ENCODE data around the gene PDE2A. TPM values are rescaled to one million over a fixed set of nuclear protein-coding genes. Genes with fewer than 3 reads are reported as not detected.

Gene PDE2A
- total RNA-seq, 1 donor from 2014 or later: 0.11 TPM

DNA sequence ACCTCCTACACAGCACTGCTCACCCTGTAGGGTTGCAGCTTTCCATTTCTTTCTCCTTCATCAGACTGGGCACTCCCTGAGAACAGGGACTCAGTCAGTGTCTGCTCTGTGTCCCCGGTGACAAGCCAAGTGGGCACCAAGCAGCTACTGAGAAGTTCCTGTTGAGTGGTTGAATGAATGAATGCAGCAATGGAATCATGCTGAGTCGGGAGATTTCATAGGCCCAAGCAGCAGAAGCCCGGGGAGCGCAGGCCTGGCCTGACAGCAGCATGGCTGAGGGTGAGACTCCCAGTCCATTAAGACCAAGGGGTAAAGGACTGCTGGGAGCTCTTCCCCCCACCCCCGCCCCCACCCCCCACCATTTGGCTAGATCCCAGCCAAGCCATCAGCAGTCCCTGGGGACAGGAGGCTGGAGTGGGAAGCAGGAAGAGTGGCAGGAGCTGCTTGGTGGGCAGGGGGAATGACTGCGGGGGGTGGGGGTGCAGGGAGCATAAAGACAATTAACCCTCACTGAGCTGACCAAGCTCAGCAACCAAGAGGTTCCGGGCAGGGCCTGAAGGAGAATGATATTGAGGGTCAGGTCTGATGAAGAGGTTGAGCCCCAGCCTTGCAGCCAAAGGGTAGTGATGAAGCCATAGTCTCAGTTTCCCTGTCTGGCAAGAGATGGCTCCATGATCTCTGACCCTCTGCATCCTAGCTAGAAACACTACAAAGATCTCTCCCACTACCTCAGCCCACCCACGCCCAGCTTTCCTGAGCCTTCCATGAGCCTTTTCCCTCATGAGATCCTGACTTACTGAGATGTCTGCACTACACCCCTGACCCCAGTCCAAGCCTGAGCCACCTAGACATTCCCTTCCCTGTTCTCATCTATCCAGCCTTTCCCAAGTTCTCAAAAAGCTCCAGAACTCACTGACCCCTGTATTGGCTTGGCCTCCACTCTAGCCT lies 2.8 kb downstream of the PDE2A start:
- H3K4me1 ChIP-seq: peaks cover 33% of the 10 kb centered on the region
- no peak overlapping the region for H3K4me3 ChIP-seq

DNA sequence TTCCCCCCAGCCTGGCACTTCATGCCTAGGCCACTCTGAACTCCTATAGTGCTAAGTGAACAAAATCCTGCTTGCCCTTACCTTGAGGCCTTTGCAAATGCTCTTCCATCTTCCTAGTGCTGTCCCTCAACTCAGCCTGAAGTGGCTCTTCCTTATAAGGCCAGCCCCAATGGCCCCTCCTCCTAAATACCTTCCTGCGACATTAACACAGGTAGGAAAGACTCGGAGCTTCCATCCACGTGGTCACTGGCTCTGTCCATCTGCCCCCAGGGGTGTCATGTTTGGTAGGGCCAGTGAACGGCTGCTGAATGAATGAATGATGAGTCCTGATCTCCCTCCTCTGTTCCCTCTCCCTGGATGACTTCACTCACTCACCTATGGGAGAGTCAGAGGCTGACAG lies 4.2 kb downstream of the PDE2A start:
- Histone ChIP-seq H3K4me2 (no peak overlapping the region), H2AFZ (replicated peaks) (no peak overlapping the region), H4K20me1 (ENCODE audit: low read depth) (peaks cover 16% of the 10 kb centered on the region), H3F3A (ENCODE audit: low read depth) (peaks cover 23% of the 10 kb centered on the region), H3K9ac (no peak overlapping the region), H3K9me3 (ENCODE audit: low read depth) (no peaks in the 10 kb centered on the region), H3K4me1 (peaks cover 31% of the 10 kb centered on the region), H3K4me3 (no peak overlapping the region), H3K27me3 (peaks cover 22% of the 10 kb centered on the region), H3K79me2 (ENCODE audit: low read depth) (no peaks in the 10 kb centered on the region), H3K27ac (no peak overlapping the region), H3K36me3 (no peaks in the 10 kb centered on the region)
- Mint-ChIP-seq H3K27ac (no peak overlapping the region), H3K4me3 (no peak overlapping the region), H3K9me3 (peaks cover 2% of the 10 kb centered on the region), H3K27me3 (ENCODE audit: insufficient read depth, low read depth) (peaks cover 7% of the 10 kb centered on the region), H3K36me3 (peaks cover 2% of the 10 kb centered on the region), H3K4me1 (peaks cover 50% of the 10 kb centered on the region)
- DNase-seq (ENCODE audit: low spot score): no peak
- TF ChIP-seq, protein P1, sequence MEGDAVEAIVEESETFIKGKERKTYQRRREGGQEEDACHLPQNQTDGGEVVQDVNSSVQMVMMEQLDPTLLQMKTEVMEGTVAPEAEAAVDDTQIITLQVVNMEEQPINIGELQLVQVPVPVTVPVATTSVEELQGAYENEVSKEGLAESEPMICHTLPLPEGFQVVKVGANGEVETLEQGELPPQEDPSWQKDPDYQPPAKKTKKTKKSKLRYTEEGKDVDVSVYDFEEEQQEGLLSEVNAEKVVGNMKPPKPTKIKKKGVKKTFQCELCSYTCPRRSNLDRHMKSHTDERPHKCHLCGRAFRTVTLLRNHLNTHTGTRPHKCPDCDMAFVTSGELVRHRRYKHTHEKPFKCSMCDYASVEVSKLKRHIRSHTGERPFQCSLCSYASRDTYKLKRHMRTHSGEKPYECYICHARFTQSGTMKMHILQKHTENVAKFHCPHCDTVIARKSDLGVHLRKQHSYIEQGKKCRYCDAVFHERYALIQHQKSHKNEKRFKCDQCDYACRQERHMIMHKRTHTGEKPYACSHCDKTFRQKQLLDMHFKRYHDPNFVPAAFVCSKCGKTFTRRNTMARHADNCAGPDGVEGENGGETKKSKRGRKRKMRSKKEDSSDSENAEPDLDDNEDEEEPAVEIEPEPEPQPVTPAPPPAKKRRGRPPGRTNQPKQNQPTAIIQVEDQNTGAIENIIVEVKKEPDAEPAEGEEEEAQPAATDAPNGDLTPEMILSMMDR (IDR thresholded peaks at IDR 0.05): no peak
- TF ChIP-seq EZH2phosphoT487 (IDR thresholded peaks at IDR 0.05) (no peak), EZH2 (IDR thresholded peaks at IDR 0.05) (no peak)

More for the DNA sequence above, 2.8 kb downstream of the PDE2A start:
- TF ChIP-seq EZH2phosphoT487 (IDR thresholded peaks at IDR 0.05) (no peak), EZH2 (IDR thresholded peaks at IDR 0.05) (no peak)
- TF ChIP-seq, protein P1 (IDR thresholded peaks at IDR 0.05): no peak
- Histone ChIP-seq H3K27me3 (peaks cover 35% of the 10 kb centered on the region), H3K4me2 (no peak overlapping the region), H3F3A (ENCODE audit: low read depth) (peaks cover 23% of the 10 kb centered on the region), H3K9me3 (ENCODE audit: low read depth) (no peaks in the 10 kb centered on the region), H3K9ac (no peak overlapping the region), H3K27ac (no peak overlapping the region), H2AFZ (replicated peaks) (no peak overlapping the region), H3K79me2 (ENCODE audit: low read depth) (no peaks in the 10 kb centered on the region), H3K36me3 (no peaks in the 10 kb centered on the region), H4K20me1 (ENCODE audit: low read depth) (peaks cover 25% of the 10 kb centered on the region)
- Mint-ChIP-seq H3K4me1 (peaks cover 56% of the 10 kb centered on the region), H3K36me3 (peaks cover 2% of the 10 kb centered on the region), H3K4me3 (peak overlapping the region; percentile 2), H3K9me3 (peaks cover 2% of the 10 kb centered on the region), H3K27me3 (ENCODE audit: insufficient read depth, low read depth) (peaks cover 19% of the 10 kb centered on the region), H3K27ac (no peak overlapping the region)
- DNase-seq (ENCODE audit: low spot score): no peak

DNA sequence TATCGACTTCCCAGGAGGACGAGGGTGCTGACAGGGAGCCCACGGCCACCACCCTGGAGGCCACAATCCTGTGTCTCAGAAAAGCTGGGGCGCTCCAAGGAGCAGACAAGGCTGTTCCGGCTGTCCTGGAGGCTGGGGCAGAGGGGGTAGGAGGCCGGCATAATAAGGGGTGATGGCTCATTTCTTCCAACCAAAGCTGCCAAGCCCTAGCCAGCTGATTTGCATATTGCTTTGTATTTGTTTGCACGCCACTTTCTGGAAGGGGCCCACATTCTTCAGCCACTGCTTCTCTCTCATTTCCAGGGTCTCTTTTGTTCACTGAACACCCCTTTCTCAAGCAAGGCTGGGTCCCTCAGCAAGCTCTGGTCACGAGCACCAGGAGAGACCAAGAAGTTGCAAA lies 4.7 kb downstream of the PDE2A start:
- TF ChIP-seq EZH2phosphoT487 (IDR thresholded peaks at IDR 0.05) (no peak), EZH2 (IDR thresholded peaks at IDR 0.05) (no peak)
- TF ChIP-seq, protein P1 (IDR thresholded peaks at IDR 0.05): no peak
- Mint-ChIP-seq H3K27ac (no peak overlapping the region), H3K4me3 (no peak overlapping the region), H3K27me3 (ENCODE audit: insufficient read depth, low read depth) (peaks cover 6% of the 10 kb centered on the region), H3K36me3 (peaks cover 2% of the 10 kb centered on the region), H3K4me1 (peaks cover 47% of the 10 kb centered on the region), H3K9me3 (peaks cover 2% of the 10 kb centered on the region)
- Histone ChIP-seq H3K4me2 (no peak overlapping the region), H2AFZ (replicated peaks) (no peak overlapping the region), H3K9me3 (ENCODE audit: low read depth) (no peaks in the 10 kb centered on the region), H3K27me3 (peaks cover 16% of the 10 kb centered on the region), H3K27ac (no peak overlapping the region), H3F3A (ENCODE audit: low read depth) (peaks cover 20% of the 10 kb centered on the region), H3K79me2 (ENCODE audit: low read depth) (no peaks in the 10 kb centered on the region), H3K4me3 (no peak overlapping the region), H3K36me3 (no peaks in the 10 kb centered on the region), H3K4me1 (peaks cover 27% of the 10 kb centered on the region), H3K9ac (no peak overlapping the region), H4K20me1 (ENCODE audit: low read depth) (peaks cover 11% of the 10 kb centered on the region)
- no peak for DNase-seq (ENCODE audit: low spot score)

Data from neural progenitor cell (in vitro differentiated cells).